ENCODE results near the gene FBXL7. TPM values are rescaled to one million over a fixed set of nuclear protein-coding genes. Genes with fewer than 3 reads are reported as not detected.

Gene FBXL7
- total RNA-seq, 5 donors from 2014 or later (not counting 1 experiment from before 2014, with no cell fraction given), result 0.06 to 0.07 TPM; not detected in 3

DNA sequence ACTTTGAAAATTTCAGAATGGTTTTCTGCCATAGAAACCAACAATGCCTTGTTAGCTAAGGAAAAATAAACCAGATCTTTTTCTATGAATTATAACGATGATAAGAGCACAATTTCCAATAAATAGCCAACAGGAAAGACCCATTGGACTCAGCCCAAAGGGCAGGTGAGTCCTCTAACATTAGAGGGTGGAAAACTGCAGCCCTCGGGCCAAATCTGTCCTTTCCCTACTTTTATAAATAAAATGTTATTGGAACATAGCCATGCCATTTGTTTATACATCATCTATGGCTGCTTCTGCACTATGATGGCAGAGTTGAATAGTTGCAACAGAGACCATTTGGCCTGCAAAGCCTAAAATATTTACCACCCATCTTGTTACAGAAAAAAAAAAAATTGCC, 296.1 kb downstream of the FBXL7 start:
- ChIA-PET POLR2A (no interaction called here), CTCF (no interaction called here)
- no CpG with 5 or more reads among the region's 2 CpGs for WGBS (ENCODE audit: insufficient coverage)
- Mint-ChIP-seq H3K4me3 (no peak overlapping the region), H3K27ac (no peak overlapping the region), H3K36me3 (no peaks in the 10 kb centered on the region), H3K27me3 (no peaks in the 10 kb centered on the region), H3K4me1 (no peaks in the 10 kb centered on the region), H3K9me3 (peaks cover 0 to 6% (median 5%) of the 10 kb centered on the region in 3 donors)
- no peaks in the 10 kb centered on the region for H3K9me3 ChIP-seq
- H3K27ac ChIP-seq (ENCODE audit: low read length), result no peak overlapping the region
- no peaks in the 10 kb centered on the region for H3K27me3 ChIP-seq (replicated peaks in 1 of 2; ENCODE audit: control insufficient read depth in 2 of 2, extremely low read depth in 1 of 2, insufficient read depth in 2 of 2, low read length in 1 of 2)
- H3K36me3 ChIP-seq (ENCODE audit: control insufficient read depth in 2 of 2, extremely low read depth in 1 of 2, insufficient read depth in 1 of 2, low read length in 1 of 2), result no peaks in the 10 kb centered on the region
- ATAC-seq (replicated peaks in 1 of 4), result no peak
- H3K4me3 ChIP-seq (ENCODE audit: control insufficient read depth in 1 of 2, extremely low read depth in 1 of 2, low read length in 1 of 2), result no peak overlapping the region
- no peak for DNase-seq
- H3K4me1 ChIP-seq (ENCODE audit: control insufficient read depth in 1 of 2, extremely low read depth in 1 of 2, insufficient read depth in 2 of 2, low read length in 2 of 2), result no peaks in the 10 kb centered on the region

DNA sequence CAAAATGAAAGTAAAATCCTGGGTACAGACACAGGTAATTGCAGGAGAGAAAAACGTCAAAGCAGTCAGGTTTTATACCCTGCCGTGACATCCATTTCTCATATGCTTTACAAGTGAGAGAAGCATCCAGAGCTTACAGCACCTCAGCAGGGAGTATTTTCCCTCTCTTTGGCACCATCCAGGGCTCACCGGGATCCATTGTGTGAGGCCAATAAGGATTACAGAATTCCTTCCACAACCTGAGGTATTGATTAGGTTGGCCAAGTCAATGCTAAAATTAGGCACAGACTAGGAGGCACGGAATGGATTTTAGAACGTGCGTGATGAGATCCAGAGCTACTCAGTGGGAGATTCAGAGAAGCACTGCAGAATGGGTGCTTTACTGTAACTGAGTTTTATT, 296.6 kb downstream of the FBXL7 start:
- ATAC-seq (replicated peaks in 1 of 4) (no peak), DNase-seq (no peak)
- no peaks in the 10 kb centered on the region for H3K36me3 ChIP-seq (ENCODE audit: control insufficient read depth in 2 of 2, extremely low read depth in 1 of 2, insufficient read depth in 1 of 2, low read length in 1 of 2)
- Mint-ChIP-seq H3K4me3 (no peak overlapping the region), H3K27ac (no peak overlapping the region), H3K4me1 (no peaks in the 10 kb centered on the region), H3K36me3 (no peaks in the 10 kb centered on the region), H3K9me3 (peaks cover 0 to 5% (median 3%) of the 10 kb centered on the region in 3 donors), H3K27me3 (no peaks in the 10 kb centered on the region)
- ChIA-PET CTCF (no interaction called here), POLR2A (no interaction called here)
- H3K4me3 ChIP-seq (ENCODE audit: control insufficient read depth in 1 of 2, extremely low read depth in 1 of 2, low read length in 1 of 2), result no peak overlapping the region
- no peaks in the 10 kb centered on the region for H3K4me1 ChIP-seq (ENCODE audit: control insufficient read depth in 1 of 2, extremely low read depth in 1 of 2, insufficient read depth in 2 of 2, low read length in 2 of 2)
- 80% methylated on average over 1 of the region's 6 CpGs for WGBS (ENCODE audit: insufficient coverage)
- no peak overlapping the region for H3K27ac ChIP-seq (ENCODE audit: low read length)
- no peaks in the 10 kb centered on the region for H3K27me3 ChIP-seq (replicated peaks in 1 of 2; ENCODE audit: control insufficient read depth in 2 of 2, extremely low read depth in 1 of 2, insufficient read depth in 2 of 2, low read length in 1 of 2)
- H3K9me3 ChIP-seq, result no peaks in the 10 kb centered on the region

DNA sequence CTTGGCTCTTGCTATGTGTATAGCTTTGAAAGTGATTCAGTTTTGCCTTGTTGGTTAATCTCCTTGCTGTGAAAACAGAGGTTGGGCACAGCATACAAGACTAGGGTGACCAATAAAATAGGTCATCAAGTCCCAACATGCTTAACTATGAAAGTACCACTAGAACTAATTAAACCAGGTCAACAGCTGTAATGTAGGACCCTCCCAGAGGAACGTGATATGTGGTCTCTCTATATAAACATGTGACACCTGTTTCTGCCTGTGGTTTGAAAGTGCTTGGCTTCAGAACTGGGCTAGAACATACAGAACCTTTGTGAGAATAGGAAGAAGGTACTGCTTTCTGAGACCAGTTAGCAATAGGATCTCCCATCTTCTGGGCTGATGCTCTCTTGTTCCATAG, 297.1 kb downstream of the FBXL7 start:
- H3K36me3 ChIP-seq (ENCODE audit: control insufficient read depth in 2 of 2, extremely low read depth in 1 of 2, insufficient read depth in 1 of 2, low read length in 1 of 2), result no peaks in the 10 kb centered on the region
- ATAC-seq (replicated peaks in 1 of 4), result no peak
- no peaks in the 10 kb centered on the region for H3K27me3 ChIP-seq (replicated peaks in 1 of 2; ENCODE audit: control insufficient read depth in 2 of 2, extremely low read depth in 1 of 2, insufficient read depth in 2 of 2, low read length in 1 of 2)
- Mint-ChIP-seq H3K27me3 (no peaks in the 10 kb centered on the region), H3K9me3 (peaks cover 2 to 8% (median 4%) of the 10 kb centered on the region in 3 donors), H3K4me3 (no peak overlapping the region), H3K27ac (no peak overlapping the region), H3K4me1 (no peaks in the 10 kb centered on the region), H3K36me3 (no peaks in the 10 kb centered on the region)
- ChIA-PET POLR2A (no interaction called here), CTCF (no interaction called here)
- no peak for DNase-seq
- H3K4me3 ChIP-seq (ENCODE audit: control insufficient read depth in 1 of 2, extremely low read depth in 1 of 2, low read length in 1 of 2), result no peak overlapping the region
- no peaks in the 10 kb centered on the region for H3K4me1 ChIP-seq (ENCODE audit: control insufficient read depth in 1 of 2, extremely low read depth in 1 of 2, insufficient read depth in 2 of 2, low read length in 2 of 2)
- H3K27ac ChIP-seq (ENCODE audit: low read length), result no peak overlapping the region
- no CpG with 5 or more reads among the region's 1 CpG for WGBS (ENCODE audit: insufficient coverage)
- no peaks in the 10 kb centered on the region for H3K9me3 ChIP-seq

DNA sequence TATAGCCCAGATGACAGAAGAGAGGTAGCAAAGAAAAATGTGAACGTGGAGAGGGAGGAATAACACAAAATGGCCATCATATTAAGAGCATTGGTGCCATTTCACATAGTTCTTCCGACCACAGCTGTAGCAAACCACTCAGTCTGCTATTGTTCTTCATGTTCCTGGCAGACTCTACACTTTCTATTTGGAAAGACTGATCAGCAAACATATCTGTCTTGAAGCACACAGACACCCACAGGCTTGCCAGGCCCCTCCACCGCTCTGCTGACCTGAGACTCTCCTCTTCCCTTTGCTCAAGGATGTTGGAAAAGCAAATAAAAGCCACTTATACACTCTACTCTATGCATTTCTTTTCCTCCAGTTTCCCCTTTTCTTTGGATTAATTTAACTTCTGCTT, 298.0 kb downstream of the FBXL7 start:
- Mint-ChIP-seq H3K27ac (no peak overlapping the region), H3K36me3 (no peaks in the 10 kb centered on the region), H3K27me3 (no peaks in the 10 kb centered on the region), H3K9me3 (peaks cover 3 to 12% (median 7%) of the 10 kb centered on the region in 3 donors), H3K4me1 (no peaks in the 10 kb centered on the region), H3K4me3 (no peak overlapping the region)
- Histone ChIP-seq H3K27ac (ENCODE audit: low read length) (no peak overlapping the region), H3K4me3 (ENCODE audit: control insufficient read depth in 1 of 2, extremely low read depth in 1 of 2, low read length in 1 of 2) (no peak overlapping the region), H3K9me3 (no peaks in the 10 kb centered on the region), H3K27me3 (replicated peaks in 1 of 2; ENCODE audit: control insufficient read depth in 2 of 2, extremely low read depth in 1 of 2, insufficient read depth in 2 of 2, low read length in 1 of 2) (no peaks in the 10 kb centered on the region), H3K4me1 (ENCODE audit: control insufficient read depth in 1 of 2, extremely low read depth in 1 of 2, insufficient read depth in 2 of 2, low read length in 2 of 2) (no peaks in the 10 kb centered on the region), H3K36me3 (ENCODE audit: control insufficient read depth in 2 of 2, extremely low read depth in 1 of 2, insufficient read depth in 1 of 2, low read length in 1 of 2) (no peaks in the 10 kb centered on the region)
- ChIA-PET POLR2A (no interaction called here), CTCF (no interaction called here)
- DNase-seq (no peak), ATAC-seq (replicated peaks in 1 of 4) (no peak)
- WGBS (ENCODE audit: insufficient coverage), result 57% methylated on average over 1 of the region's 3 CpGs

DNA sequence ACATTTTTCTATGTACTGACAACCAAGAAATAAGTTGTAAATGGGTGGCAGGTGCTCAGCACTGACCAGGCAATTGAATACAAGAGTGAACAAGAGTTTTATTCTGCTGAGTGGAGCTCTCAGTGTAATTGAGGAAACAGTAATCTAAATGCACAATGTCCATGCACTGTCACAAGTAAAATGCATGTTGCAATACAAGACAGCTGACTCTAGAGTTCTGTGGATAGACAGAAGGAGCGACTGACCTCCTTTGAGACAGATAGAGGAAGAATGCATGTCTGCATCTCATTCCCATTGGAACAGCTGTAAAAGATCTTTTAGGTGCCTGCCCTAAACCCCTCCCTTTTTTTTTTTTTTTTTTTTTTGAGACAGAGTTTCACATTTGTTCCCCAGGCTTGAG, 299.0 kb downstream of the FBXL7 start:
- Mint-ChIP-seq H3K27me3 (no peaks in the 10 kb centered on the region), H3K27ac (no peak overlapping the region), H3K9me3 (peaks cover 3 to 12% (median 8%) of the 10 kb centered on the region in 3 donors), H3K4me1 (no peaks in the 10 kb centered on the region), H3K36me3 (no peaks in the 10 kb centered on the region), H3K4me3 (no peak overlapping the region)
- ATAC-seq (replicated peaks in 1 of 4), result no peak
- Histone ChIP-seq H3K27ac (ENCODE audit: low read length) (no peak overlapping the region), H3K27me3 (replicated peaks in 1 of 2; ENCODE audit: control insufficient read depth in 2 of 2, extremely low read depth in 1 of 2, insufficient read depth in 2 of 2, low read length in 1 of 2) (no peaks in the 10 kb centered on the region), H3K9me3 (no peaks in the 10 kb centered on the region), H3K4me1 (ENCODE audit: control insufficient read depth in 1 of 2, extremely low read depth in 1 of 2, insufficient read depth in 2 of 2, low read length in 2 of 2) (no peaks in the 10 kb centered on the region), H3K4me3 (ENCODE audit: control insufficient read depth in 1 of 2, extremely low read depth in 1 of 2, low read length in 1 of 2) (no peak overlapping the region), H3K36me3 (ENCODE audit: control insufficient read depth in 2 of 2, extremely low read depth in 1 of 2, insufficient read depth in 1 of 2, low read length in 1 of 2) (no peaks in the 10 kb centered on the region)
- WGBS (ENCODE audit: insufficient coverage), result no CpG with 5 or more reads among the region's 1 CpG
- DNase-seq, result no peak
- ChIA-PET CTCF (no interaction called here), POLR2A (no interaction called here)

DNA sequence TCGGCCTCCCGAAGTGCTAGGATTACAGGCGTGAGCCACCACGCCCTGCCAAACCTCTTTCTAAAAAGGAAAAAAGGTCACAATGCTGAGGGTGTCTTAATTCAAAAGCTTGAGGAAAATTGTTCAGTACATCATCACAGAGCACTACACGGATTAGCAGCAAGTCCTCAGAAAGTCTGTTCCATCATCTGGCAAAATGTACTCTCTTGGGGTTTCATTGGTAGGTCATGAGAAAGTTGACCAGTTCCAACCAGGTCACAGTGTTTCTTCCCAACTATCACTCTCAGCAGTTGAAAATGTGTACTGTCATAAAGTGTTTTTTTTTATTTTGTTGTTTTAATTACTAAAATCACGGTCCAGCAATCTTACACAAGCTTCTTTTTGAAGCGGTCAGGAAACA, 299.6 kb downstream of the FBXL7 start:
- Histone ChIP-seq H3K4me1 (ENCODE audit: control insufficient read depth in 1 of 2, extremely low read depth in 1 of 2, insufficient read depth in 2 of 2, low read length in 2 of 2) (no peaks in the 10 kb centered on the region), H3K27me3 (replicated peaks in 1 of 2; ENCODE audit: control insufficient read depth in 2 of 2, extremely low read depth in 1 of 2, insufficient read depth in 2 of 2, low read length in 1 of 2) (no peaks in the 10 kb centered on the region), H3K36me3 (ENCODE audit: control insufficient read depth in 2 of 2, extremely low read depth in 1 of 2, insufficient read depth in 1 of 2, low read length in 1 of 2) (no peaks in the 10 kb centered on the region), H3K9me3 (no peaks in the 10 kb centered on the region), H3K4me3 (ENCODE audit: control insufficient read depth in 1 of 2, extremely low read depth in 1 of 2, low read length in 1 of 2) (no peak overlapping the region), H3K27ac (ENCODE audit: low read length) (no peak overlapping the region)
- Mint-ChIP-seq H3K4me1 (no peaks in the 10 kb centered on the region), H3K9me3 (peaks cover 3 to 12% (median 8%) of the 10 kb centered on the region in 3 donors), H3K36me3 (no peaks in the 10 kb centered on the region), H3K4me3 (no peak overlapping the region), H3K27me3 (no peaks in the 10 kb centered on the region), H3K27ac (no peak overlapping the region)
- CTCF ChIA-PET, result no interaction called here
- ATAC-seq (replicated peaks in 1 of 4) (no peak), DNase-seq (no peak)
- POLR2A ChIA-PET, result no interaction called here
- WGBS (ENCODE audit: insufficient coverage), result no CpG with 5 or more reads among the region's 7 CpGs

DNA sequence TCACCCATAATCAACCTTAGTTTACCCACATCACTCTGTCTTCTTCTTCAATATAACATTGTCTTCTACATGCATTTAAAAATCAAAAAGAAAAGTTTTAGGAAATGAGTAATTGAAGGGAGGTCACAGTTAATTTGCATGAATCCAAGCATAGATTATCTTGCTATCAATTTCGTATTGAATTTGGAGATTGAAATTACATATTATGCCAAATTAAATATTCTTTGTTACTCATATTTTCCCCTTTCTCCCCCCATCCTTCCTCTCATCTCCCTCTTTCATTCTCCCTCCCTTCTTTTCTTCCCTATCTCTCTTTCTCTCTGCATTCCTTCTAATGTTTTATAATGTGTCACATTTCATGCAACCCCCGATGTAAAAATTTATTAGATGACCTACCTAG, 303.3 kb downstream of the FBXL7 start:
- Histone ChIP-seq H3K36me3 (ENCODE audit: control insufficient read depth in 2 of 2, extremely low read depth in 1 of 2, insufficient read depth in 1 of 2, low read length in 1 of 2) (no peaks in the 10 kb centered on the region), H3K4me3 (ENCODE audit: control insufficient read depth in 1 of 2, extremely low read depth in 1 of 2, low read length in 1 of 2) (no peak overlapping the region), H3K27me3 (replicated peaks in 1 of 2; ENCODE audit: control insufficient read depth in 2 of 2, extremely low read depth in 1 of 2, insufficient read depth in 2 of 2, low read length in 1 of 2) (no peaks in the 10 kb centered on the region), H3K27ac (ENCODE audit: low read length) (no peak overlapping the region), H3K4me1 (ENCODE audit: control insufficient read depth in 1 of 2, extremely low read depth in 1 of 2, insufficient read depth in 2 of 2, low read length in 2 of 2) (no peaks in the 10 kb centered on the region), H3K9me3 (no peaks in the 10 kb centered on the region)
- Mint-ChIP-seq H3K4me3 (no peak overlapping the region), H3K27me3 (no peaks in the 10 kb centered on the region), H3K36me3 (no peaks in the 10 kb centered on the region), H3K9me3 (peaks cover 2 to 12% (median 12%) of the 10 kb centered on the region in 3 donors), H3K4me1 (no peaks in the 10 kb centered on the region), H3K27ac (no peak overlapping the region)
- no CpG with 5 or more reads among the region's 2 CpGs for WGBS (ENCODE audit: insufficient coverage)
- POLR2A ChIA-PET, result no interaction called here
- CTCF ChIA-PET, result no interaction called here
- DNase-seq (no peak), ATAC-seq (replicated peaks in 1 of 4) (no peak)

All from T-cell (primary cell).